HG03439 (cell line): ENCODE data around the gene NT5C1B.

Experiments
- ATAC-seq: cut with Tn5 transposase; IDR thresholded peaks from one replicate; pipeline ENCODE4 v1.9.1; 2021; ENCODE audit warnings: mild to moderate bottlenecking, moderate library complexity; ENCODE audit not compliant: unreplicated experiment

Gene NT5C1B

GRCh38 chr2:18600255-18600613 lies 10.9 kb upstream of the NT5C1B start:
- ATAC-seq: no peak

DNA sequence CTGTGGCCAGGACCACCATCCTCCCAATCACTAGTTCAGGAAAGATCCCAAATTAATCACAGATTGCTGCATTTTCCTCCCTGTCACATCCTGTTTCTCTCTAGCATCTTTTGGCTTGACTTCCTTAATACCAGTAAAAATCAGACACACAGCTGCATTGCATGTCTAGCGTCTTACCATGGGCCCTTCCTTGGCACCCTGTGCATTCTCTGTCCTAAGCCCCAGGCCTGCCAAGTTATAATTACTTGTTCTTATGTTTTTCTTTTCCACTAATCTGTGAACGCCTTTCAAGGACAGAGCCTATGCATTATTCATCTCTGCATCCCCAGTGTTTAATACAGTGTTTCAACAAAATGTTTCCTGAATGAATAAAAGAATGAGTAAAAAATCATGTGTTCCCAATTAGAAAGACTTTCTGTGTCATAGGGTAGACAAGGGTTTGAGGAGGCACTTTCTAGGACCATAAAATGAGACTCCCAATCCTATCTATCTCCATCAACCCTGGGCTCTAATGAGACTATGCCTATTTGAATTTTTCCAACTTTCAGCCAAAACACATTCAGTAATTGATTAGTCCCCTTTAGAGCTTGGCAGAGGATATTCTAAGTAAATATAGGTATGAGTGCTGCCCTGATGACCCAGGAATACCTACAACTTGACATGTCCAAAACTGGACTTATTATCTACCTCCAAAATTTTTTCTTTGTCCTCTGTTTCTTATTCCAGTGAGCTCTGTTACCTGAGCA lies 10.3 kb upstream of the NT5C1B start:
- ATAC-seq: no peak

DNA sequence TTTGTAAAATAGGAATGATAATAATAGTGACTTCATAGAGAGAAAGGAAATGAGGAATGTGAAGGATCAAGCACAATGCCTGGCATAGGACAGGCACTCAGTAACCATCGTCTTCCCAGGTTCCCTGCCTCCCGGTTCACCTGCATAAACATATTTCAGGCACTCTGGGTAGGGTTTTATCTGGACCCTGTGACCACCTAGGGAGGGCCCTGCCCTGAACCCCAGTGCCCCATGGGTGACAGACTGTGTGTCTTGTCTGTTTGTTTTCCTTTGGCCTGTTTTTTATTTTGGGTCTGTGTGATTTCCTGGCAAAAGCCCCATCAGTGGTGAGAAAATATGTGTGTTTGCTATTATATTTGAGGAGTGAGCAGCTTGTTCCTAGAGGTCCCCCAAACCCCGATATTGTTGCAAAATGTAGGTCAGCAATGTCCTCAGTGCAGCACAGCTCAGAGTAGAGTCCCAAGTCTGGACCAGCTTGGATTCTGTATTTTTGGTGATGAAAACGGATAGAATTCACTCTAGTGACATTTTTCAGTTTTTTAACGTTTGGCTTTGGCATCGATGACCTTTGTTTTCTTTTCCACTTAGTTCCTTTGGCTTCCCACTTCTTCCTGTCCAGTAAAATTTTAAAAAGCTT lies 9.6 kb upstream of the NT5C1B start:
- ATAC-seq: no peak

- ATAC-seq: no peak
Observed at GRCh38 chr2:18597618-18598017, 8.2 kb upstream of the NT5C1B start.

GRCh38 chr2:18596993-18597392 lies 7.6 kb upstream of the NT5C1B start:
- no peak for ATAC-seq

DNA sequence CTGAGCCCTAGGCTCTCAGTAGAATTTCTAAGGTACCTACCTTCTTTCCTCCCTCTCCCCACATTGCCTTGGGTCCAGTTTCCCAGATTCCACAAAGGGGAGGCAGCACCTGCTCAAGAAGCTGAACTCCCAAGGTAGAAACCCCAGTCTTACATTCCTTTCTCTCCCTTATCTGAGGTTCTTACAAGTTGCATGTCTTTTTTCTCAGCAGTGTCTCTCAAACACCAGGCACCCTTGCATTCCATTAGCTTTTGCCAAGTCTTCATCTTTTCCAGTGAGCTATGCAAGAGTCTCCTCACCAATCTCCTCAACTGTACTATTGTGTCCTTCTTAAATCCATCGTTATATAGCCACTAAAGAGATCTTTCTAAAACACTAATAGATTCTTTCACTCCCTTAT lies 4.1 kb upstream of the NT5C1B start:
- no peak for ATAC-seq

DNA sequence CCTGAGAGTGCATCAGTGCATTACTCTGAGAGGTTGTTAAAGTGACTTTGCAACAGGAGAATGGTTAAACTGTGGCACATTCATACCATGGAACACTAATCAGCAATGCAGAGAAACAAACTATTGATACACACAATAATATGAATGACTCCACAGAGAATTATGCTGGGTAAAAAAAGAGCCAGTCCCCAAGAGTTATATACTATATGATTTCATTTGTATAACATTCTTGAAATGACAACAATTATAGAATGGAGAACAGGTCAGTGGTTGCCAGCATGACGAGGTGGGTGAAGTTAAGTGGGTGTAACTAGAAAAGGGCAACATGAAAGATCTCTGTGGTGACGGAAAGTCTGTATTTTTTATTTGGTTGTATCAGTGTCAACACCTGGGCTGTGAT lies 3.0 kb upstream of the NT5C1B start:
- no peak for ATAC-seq

DNA sequence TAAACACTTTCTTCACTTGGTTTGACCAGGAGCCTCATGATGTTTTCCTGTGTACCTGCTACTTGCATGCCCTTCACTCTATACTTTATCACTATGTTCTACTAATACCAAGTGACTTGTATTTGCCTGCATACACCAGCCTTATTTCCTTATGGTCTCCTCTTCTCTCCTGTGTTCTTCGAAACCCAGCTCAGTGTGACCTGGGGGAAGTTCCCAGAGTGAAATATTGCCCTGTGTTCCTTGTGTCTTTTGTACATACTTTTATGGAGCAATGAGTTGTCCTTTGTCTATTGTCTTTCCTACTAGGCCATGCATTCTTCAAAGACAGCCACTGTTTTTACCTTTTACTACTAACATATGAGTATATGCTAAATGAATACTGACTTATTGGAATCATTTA lies 567 bp downstream of the NT5C1B start:
- ATAC-seq: no peak

DNA sequence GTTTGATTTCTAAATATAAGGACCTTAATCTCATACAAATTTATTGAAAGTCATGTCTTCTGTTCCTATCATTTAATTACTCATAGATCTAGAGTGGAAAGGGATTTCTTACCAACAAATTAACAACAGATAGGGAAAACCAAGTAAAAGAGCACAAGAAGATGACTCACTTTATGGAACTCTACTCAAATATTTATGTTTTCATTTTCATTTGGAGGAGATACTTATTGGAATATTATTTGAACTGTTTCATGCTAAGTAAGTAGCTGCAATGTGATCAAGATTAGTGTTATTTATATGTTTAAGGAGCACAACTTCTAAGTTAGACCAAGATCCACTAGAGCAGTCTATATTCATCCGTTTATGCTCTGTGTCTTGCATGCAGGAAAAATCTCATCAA lies 1.3 kb downstream of the NT5C1B start:
- no peak for ATAC-seq

GRCh38 chr2:18585526-18585925 lies 3.8 kb downstream of the NT5C1B start:
- no peak for ATAC-seq

GRCh38 chr2:18584608-18584954 lies 4.8 kb downstream of the NT5C1B start:
- no peak for ATAC-seq

GRCh38 chr2:18583905-18584607 lies 5.3 kb downstream of the NT5C1B start:
- no peak for ATAC-seq

DNA sequence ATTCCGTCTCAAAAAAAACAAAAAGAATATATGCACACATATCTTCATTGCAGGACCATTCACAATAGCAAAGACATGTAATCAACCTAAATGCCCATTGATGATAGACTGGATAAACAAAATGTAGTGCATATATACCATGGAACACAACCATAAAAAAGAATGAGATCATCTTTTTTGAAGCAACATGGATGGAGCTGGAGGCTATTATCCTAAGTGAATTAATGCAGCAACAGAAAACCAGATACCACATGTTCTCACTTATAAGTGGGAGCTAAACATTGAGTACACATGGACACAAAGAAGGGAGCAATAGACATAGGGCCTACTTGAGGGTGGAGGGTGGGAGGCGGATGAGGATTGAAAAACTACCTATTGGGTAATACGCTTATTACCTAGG lies 8.8 kb downstream of the NT5C1B start:
- no peak for ATAC-seq

GRCh38 chr2:18578033-18578432 lies 11.3 kb downstream of the NT5C1B start:
- no peak for ATAC-seq

DNA sequence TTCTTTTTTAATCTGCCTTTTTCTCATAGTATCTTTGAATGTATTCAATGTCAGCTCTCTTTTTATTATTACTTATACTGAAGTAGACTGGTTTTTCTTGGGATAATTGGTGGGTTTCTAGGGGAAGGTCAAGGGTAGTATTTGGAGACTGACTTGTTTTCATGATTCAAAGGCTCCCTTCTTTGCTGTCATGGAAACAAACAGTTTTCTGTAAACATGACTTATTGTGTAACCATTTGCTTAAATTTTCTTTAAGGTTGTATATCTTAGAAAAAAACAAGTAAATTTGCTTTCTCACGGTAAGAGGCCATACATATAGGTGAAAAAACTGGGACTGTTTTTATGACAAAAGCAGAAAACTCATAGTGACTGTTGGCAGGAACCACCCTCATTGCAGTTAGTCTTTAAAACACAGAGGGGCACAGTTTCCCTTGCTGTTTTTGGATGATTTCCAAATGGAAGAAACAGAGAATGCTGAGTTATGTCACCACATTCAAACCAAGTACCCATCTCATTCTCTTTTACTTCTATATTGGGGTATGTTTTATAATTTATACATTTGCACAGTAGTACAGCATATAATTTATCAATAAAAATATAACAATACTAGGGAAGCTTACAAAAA lies 23.1 kb downstream of the NT5C1B start:
- no peak for ATAC-seq

DNA sequence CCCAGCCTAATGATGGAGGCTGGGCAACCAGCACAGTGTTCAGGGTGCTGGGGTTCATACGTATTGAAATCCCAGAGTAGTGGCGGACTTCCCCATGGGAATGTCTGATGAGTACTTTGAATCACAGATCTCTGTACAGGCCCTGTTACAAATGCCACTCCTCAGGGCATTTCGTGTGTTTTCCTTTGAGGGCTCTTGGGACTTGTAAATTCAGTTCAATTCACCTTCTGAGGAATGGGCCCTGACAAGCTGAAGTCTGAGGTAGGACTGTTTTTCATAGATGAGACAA lies 28.6 kb downstream of the NT5C1B start:
- no peak for ATAC-seq

- ATAC-seq: peak; percentile 98
Observed at GRCh38 chr2:18560031-18560796, 29.2 kb downstream of the NT5C1B start, which contains the start of gene RDH14. TSS of gene RDH14 (minus strand) at chr2:18560653. CDS start at chr2:18560572, 81 bp downstream.

- ATAC-seq: no peak
Observed at GRCh38 chr2:18559531-18560030, 29.8 kb downstream of the NT5C1B start.

DNA sequence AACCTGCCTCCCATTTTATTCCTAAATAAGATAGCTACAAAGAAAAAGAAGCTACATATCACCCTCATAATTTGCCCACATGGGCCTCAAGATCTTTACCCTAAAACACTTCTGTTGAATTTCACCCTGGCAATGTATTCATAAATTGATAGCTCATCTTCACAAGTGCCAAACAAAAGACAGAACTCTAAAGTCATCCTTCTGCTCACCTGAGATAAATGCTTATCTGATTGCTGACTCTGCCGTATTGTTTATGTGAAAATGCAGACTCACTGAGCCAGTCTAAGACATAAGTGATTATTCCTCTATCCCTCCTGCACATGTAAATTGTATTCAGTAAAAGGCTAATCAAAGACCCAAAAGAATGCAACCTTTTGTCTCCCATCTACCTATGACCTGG lies 30.9 kb downstream of the NT5C1B start:
- ATAC-seq: no peak

DNA sequence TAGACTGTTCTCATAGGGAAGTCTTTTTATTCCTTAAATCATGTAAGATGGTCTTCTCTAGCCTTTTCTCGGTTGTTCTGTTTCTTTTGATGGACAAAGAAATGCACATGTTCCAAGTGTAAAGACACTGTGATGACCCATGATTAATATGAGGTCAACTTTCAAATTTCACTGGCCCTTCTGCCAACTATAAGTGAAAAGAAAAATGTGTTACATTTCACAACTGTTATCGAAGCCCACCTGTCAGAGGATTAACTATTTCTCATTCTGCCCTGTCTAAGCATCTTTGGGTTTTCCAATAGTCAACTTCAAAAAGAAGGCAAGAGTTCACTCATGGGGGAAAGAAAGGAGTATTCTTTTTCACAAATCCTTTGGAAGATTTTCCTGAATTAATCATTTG lies 32.2 kb downstream of the NT5C1B start:
- ATAC-seq: no peak
